Vagina (tissue), 2 donors: ENCODE measurements around the gene PGAM1. TPM values are rescaled to one million over a fixed set of nuclear protein-coding genes. Genes with fewer than 3 reads are reported as not detected.
A peak's percentile ranks its signal among the peaks of the same experiment; 100 is the strongest.

ENCODE experiments used
- DNase-seq, 2 donors: peaks; one replicate each; pipeline ENCODE4 v3.0.0-alpha.2; 2017; ENCODE audit errors: extremely low spot score in 2 of 2
- H3K27ac ChIP-seq: fragments of 200-600 bp; sonication (generic); one replicate; pipeline ENCODE4 v1.5.1; 2019
- H3K27me3 ChIP-seq: fragments of 200-600 bp; sonication (generic); one replicate; pipeline ENCODE4 v1.5.1; 2019
- H3K36me3 ChIP-seq, 2 donors: fragments of 200-600 bp; sonication (generic); one replicate each; pipeline ENCODE4 v1.5.1; 2017 to 2019
- H3K4me1 ChIP-seq: fragments of 200-600 bp; sonication (generic); one replicate; pipeline ENCODE4 v1.5.1; 2019
- H3K4me3 ChIP-seq, 2 donors: fragments of 200-600 bp; sonication (generic); 1 replicate in 1 of 2; 2 replicates in 1 of 2; pipeline ENCODE4 v1.5.1; 2016 to 2019
- H3K9me3 ChIP-seq: fragments of 200-600 bp; sonication (generic); one replicate; pipeline ENCODE4 v1.5.1; 2019
- CTCF ChIP-seq, 3 experiments: fragments of 450-650 bp in 2 of 3; fragments of 200-600 bp in 1 of 3; sonication (generic) in 1 of 3; IDR thresholded peaks; one replicate each; pipeline ENCODE4 v1.5.1; 2017 to 2019; ENCODE audit warnings: antibody characterized with exemption in 3 of 3, mild to moderate bottlenecking in 2 of 3, moderate library complexity in 2 of 3
- POLR2A ChIP-seq, 2 donors: fragments of 450-650 bp; IDR thresholded peaks; one replicate each; pipeline ENCODE4 v1.6.1; 2017; ENCODE audit warnings: antibody characterized with exemption in 2 of 2, mild to moderate bottlenecking in 2 of 2, moderate library complexity in 2 of 2
- POLR2AphosphoS5 ChIP-seq, 2 donors: sonication (generic); formaldehyde crosslinking; IDR thresholded peaks; one replicate each; pipeline ENCODE4 v1.9.0; 2017; ENCODE audit warnings: antibody characterized with exemption in 2 of 2, mild to moderate bottlenecking in 2 of 2, low read depth in 1 of 2; ENCODE audit not compliant: insufficient read depth in 1 of 2
- intact Hi-C: fragments of 100-400 bp; cut with DNase I; formaldehyde crosslinking; loops from one replicate; pipeline ENCODE4 v1.15.1; 2023
- total RNA-seq: library from RNA; depleted of rRNA; stranded (reverse); fragments of >200 nt; gene quantifications from one replicate; pipeline ENCODE4 v1.2.3, GENCODE V29; 2016

Gene PGAM1
- total RNA-seq: 224 TPM

GRCh38 chr10:97425964-97426775 is at the start of gene PGAM1:
Gene PGAM1, plus strand, starts transcription at chr10:97426191. Its CDS starts 117 bp downstream, at chr10:97426308.
- intact Hi-C loops: no loop called here

GRCh38 chr10:97376413-97376812 is 49.6 kb upstream of the PGAM1 start:
- H3K36me3 ChIP-seq: peaks cover 0 to 27% of the 10 kb centered on the region in 2 donors

More at GRCh38 chr10:97425964-97426775, at the start of gene PGAM1:
- H3K27ac ChIP-seq: peak within 1 kb of the TSS; percentile 83
- no peaks in the 10 kb centered on the region for H3K27me3 ChIP-seq
- TF ChIP-seq CTCF (IDR thresholded peaks at IDR 0.05) (peak in 2 of 3 experiments; percentile 28 to 57), POLR2AphosphoS5 (IDR thresholded peaks at IDR 0.05; ENCODE audit: insufficient read depth in 1 of 2, low read depth in 1 of 2) (peak; percentile 90 to 95), POLR2A (IDR thresholded peaks at IDR 0.05) (peak in 1 of 2 donors; percentile 57)
- H3K4me3 ChIP-seq: peak within 1 kb of the TSS; percentile 64 to 72
- no peaks in the 10 kb centered on the region for H3K9me3 ChIP-seq
- H3K36me3 ChIP-seq: peaks cover 0 to 11% of the 10 kb centered on the region in 2 donors
- H3K4me1 ChIP-seq: peaks cover 34% of the 10 kb centered on the region
- DNase-seq: peak in 1 of 2 donors; percentile 97

GRCh38 chr10:97378933-97379921 is 46.8 kb upstream of the PGAM1 start:
- Histone ChIP-seq H3K27me3 (no peaks in the 10 kb centered on the region), H3K27ac (no peak overlapping the region), H3K4me3 (no peak overlapping the region), H3K9me3 (no peaks in the 10 kb centered on the region), H3K4me1 (no peaks in the 10 kb centered on the region), H3K36me3 (peaks cover 0 to 8% of the 10 kb centered on the region in 2 donors)
- no peak for DNase-seq
- TF ChIP-seq POLR2AphosphoS5 (IDR thresholded peaks at IDR 0.05; ENCODE audit: insufficient read depth in 1 of 2, low read depth in 1 of 2): no peak
- TF ChIP-seq POLR2A (IDR thresholded peaks at IDR 0.05): no peak
- TF ChIP-seq CTCF (IDR thresholded peaks at IDR 0.05): no peak
- intact Hi-C loops: no loop called here

More at GRCh38 chr10:97376413-97376812, 49.6 kb upstream of the PGAM1 start:
- Histone ChIP-seq H3K9me3 (no peaks in the 10 kb centered on the region), H3K27ac (no peak overlapping the region), H3K4me3 (no peak overlapping the region), H3K27me3 (no peaks in the 10 kb centered on the region), H3K4me1 (no peaks in the 10 kb centered on the region)
- no peak for DNase-seq
- TF ChIP-seq CTCF (IDR thresholded peaks at IDR 0.05): no peak
- intact Hi-C loops: no loop called here

- TF ChIP-seq CTCF (IDR thresholded peaks at IDR 0.05) (no peak), POLR2AphosphoS5 (IDR thresholded peaks at IDR 0.05; ENCODE audit: insufficient read depth in 1 of 2, low read depth in 1 of 2) (no peak), POLR2A (IDR thresholded peaks at IDR 0.05) (no peak)
- Histone ChIP-seq H3K4me1 (no peaks in the 10 kb centered on the region), H3K27me3 (no peaks in the 10 kb centered on the region), H3K36me3 (peaks cover 0 to 8% of the 10 kb centered on the region in 2 donors), H3K4me3 (no peak overlapping the region), H3K9me3 (no peaks in the 10 kb centered on the region), H3K27ac (no peak overlapping the region)
- DNase-seq: no peak
- intact Hi-C loops: no loop called here
Measured at GRCh38 chr10:97380516-97380915, 45.5 kb upstream of the PGAM1 start.
